Stomach smooth muscle (tissue), 2 donors: Measurements from ENCODE around the gene RPS6KB2.

ENCODE experiments used
- H3K27ac ChIP-seq: one replicate; pipeline ENCODE4 v1.7.0; 2013; ENCODE audit warnings: mild to moderate bottlenecking, low read length, inconsistent platforms
- H3K27me3 ChIP-seq, 2 donors: one replicate each; pipeline ENCODE4 v1.7.0; 2013; ENCODE audit warnings: low read length in 2 of 2; ENCODE audit not compliant: insufficient read depth in 2 of 2, control insufficient read depth in 1 of 2
- H3K36me3 ChIP-seq, 2 donors: one replicate each; pipeline ENCODE4 v1.7.0; 2013; ENCODE audit warnings: low read length in 2 of 2; ENCODE audit not compliant: control insufficient read depth in 2 of 2, insufficient read depth in 2 of 2
- H3K4me1 ChIP-seq: one replicate; pipeline ENCODE4 v1.7.0; 2013; ENCODE audit warnings: low read length; ENCODE audit not compliant: control insufficient read depth, insufficient read depth
- H3K4me3 ChIP-seq, 2 donors: one replicate each; pipeline ENCODE4 v1.7.0; 2013; ENCODE audit warnings: low read length in 2 of 2
- H3K9ac ChIP-seq, 2 donors: one replicate each; pipeline ENCODE4 v1.7.0; 2013; ENCODE audit warnings: low read length in 2 of 2, mild to moderate bottlenecking in 1 of 2
- H3K9me3 ChIP-seq, 2 donors: one replicate each; pipeline ENCODE4 v1.7.0; 2013; ENCODE audit warnings: low read length in 2 of 2; ENCODE audit not compliant: control insufficient read depth in 2 of 2
- donor health status: healthy.
- donor health status: Pancreatic carcinoma.

The RPS6KB2 gene

GRCh38 chr11:67428052-67429001, at the start of gene RPS6KB2:
RPS6KB2 (plus strand) TSS chr11:67428494; CDS start chr11:67428546, 52 bp downstream.
- peak within 1 kb of the TSS; percentile 88 for H3K27ac ChIP-seq
- peak within 1 kb of the TSS; percentile 96 to 98 for H3K4me3 ChIP-seq
- peak within 1 kb of the TSS; percentile 98 for H3K9ac ChIP-seq
- peaks cover 26% of the 10 kb centered on the region for H3K4me1 ChIP-seq
- H3K36me3 ChIP-seq: peaks cover 9 to 24% of the 10 kb centered on the region in 2 donors
- H3K9me3 ChIP-seq: no peaks in the 10 kb centered on the region
- H3K27me3 ChIP-seq: no peaks in the 10 kb centered on the region

DNA sequence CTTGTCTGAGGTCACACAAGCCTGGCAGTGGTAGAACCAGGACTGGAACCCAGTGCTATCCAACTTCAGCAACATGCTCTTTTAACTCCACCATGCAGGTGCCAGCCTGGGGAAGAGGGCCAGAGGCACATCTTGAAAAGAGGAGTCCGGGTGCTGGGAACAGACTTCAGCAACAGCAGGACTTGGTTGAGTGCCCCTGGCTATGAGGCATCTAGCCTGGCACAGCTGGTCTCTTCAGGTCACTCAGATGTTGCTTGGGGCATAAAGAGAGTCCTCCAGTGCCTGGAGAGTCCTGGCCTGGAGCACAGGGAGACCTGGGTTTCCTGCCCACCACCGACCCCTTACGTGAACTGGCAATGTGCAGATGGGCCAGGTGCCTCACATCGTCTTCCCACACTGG, 49.8 kb upstream of the RPS6KB2 start:
- Histone ChIP-seq H3K27me3 (no peaks in the 10 kb centered on the region), H3K4me1 (peaks cover 26% of the 10 kb centered on the region), H3K27ac (no peak overlapping the region), H3K36me3 (no peaks in the 10 kb centered on the region), H3K9me3 (no peaks in the 10 kb centered on the region), H3K9ac (no peak overlapping the region), H3K4me3 (no peak overlapping the region)

GRCh38 chr11:67379061-67380058, 48.9 kb upstream of the RPS6KB2 start:
- Histone ChIP-seq H3K9ac (no peak overlapping the region), H3K27ac (no peak overlapping the region), H3K36me3 (no peaks in the 10 kb centered on the region), H3K4me3 (no peak overlapping the region), H3K9me3 (no peaks in the 10 kb centered on the region), H3K4me1 (peaks cover 19% of the 10 kb centered on the region), H3K27me3 (no peaks in the 10 kb centered on the region)

DNA sequence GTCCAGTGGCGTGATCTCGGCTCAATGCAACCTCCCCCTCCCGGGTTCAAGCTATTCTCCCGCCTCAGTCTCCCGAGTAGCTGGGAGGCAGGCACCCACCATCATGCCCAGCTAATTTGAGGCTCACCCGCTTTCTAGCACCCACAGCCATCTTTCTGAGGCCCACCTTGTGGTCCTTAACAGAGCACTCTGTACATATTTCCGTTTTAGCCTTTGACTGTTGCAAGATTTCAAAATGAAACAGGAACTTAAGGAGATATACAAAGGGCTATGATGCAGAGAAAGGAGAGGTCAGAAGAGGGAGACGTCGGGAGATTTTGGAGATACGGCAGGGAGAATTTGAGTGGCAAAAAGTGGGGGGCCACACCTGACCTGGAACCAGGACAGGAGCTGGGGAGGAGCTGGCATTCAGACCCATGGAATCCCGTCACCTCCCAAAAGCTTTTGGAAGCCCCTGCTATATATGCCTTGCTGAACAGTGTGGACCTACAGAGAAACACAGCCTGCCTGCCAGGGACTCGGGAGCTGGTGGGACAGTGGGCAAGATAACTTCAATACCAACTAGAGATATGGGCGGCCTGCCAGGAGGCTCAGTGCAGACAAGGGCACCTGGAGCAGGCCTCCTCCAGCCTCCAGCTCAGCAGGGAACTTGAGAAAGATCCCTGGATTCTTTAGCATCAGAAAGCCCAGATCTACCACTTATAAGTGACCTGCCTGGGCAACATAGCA, 46.9 kb upstream of the RPS6KB2 start:
- Histone ChIP-seq H3K4me3 (no peak overlapping the region), H3K9ac (no peak overlapping the region), H3K9me3 (no peaks in the 10 kb centered on the region), H3K4me1 (peaks cover 21% of the 10 kb centered on the region), H3K27me3 (no peaks in the 10 kb centered on the region), H3K36me3 (no peaks in the 10 kb centered on the region), H3K27ac (no peak overlapping the region)

GRCh38 chr11:67382276-67383136, 45.8 kb upstream of the RPS6KB2 start:
- Histone ChIP-seq H3K27me3 (no peaks in the 10 kb centered on the region), H3K9me3 (no peaks in the 10 kb centered on the region), H3K9ac (no peak overlapping the region), H3K4me1 (peaks cover 21% of the 10 kb centered on the region), H3K27ac (no peak overlapping the region), H3K36me3 (no peaks in the 10 kb centered on the region), H3K4me3 (no peak overlapping the region)

DNA sequence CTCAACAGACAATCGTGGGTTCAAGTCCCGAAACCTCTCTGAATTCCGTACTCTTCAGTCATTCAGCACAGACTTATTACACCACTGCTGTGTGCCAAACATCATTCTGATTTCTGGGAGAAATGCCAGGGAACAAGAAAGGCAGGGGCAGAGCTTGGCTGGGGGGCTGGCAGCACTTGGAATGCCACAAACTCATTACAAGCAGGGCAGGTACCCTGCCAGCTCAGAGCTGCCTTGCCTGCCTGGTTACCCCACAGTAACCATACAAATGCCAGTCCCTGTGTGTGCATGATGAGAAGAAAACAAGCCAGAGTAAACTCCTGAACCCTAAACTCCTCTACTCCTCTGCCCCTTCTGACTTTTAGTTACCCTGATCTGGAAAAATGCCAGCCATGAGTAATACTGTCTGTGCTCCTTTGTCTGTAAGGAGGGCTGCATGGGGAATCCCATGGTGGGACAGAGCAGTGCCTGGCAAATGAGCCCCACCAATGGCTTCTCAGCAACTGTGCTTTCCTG, 43.4 kb upstream of the RPS6KB2 start:
- H3K4me3 ChIP-seq: no peak overlapping the region
- H3K9ac ChIP-seq: no peak overlapping the region
- H3K9me3 ChIP-seq: no peaks in the 10 kb centered on the region
- H3K4me1 ChIP-seq: peaks cover 21% of the 10 kb centered on the region
- no peaks in the 10 kb centered on the region for H3K36me3 ChIP-seq
- H3K27ac ChIP-seq: no peak overlapping the region
- no peaks in the 10 kb centered on the region for H3K27me3 ChIP-seq

DNA sequence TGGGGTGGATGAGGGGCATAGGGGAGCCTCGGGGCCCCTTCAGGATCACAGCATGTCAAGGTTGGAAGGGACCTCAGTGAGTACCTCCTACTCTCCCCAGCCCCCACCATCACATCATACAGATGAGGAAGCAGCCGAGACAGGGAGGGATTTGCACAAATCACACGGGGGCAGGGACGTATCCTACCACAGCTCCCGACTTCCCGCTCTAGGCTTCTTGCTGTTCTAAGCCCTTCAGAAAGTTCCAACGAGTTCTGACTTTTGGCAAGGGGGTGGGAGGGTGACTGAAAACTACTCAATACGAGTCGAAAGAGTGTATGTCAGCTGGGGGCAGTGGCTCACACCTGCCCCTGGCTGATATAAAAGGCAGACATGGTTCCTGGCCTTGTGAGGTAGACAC, 41.2 kb upstream of the RPS6KB2 start:
- Histone ChIP-seq H3K27ac (no peak overlapping the region), H3K27me3 (no peaks in the 10 kb centered on the region), H3K4me3 (no peak overlapping the region), H3K9me3 (no peaks in the 10 kb centered on the region), H3K4me1 (peaks cover 28% of the 10 kb centered on the region), H3K36me3 (no peaks in the 10 kb centered on the region), H3K9ac (peak overlapping the region in 1 of 2 donors; percentile 22)

GRCh38 chr11:67387518-67387917, 40.8 kb upstream of the RPS6KB2 start:
- no peak overlapping the region for H3K4me3 ChIP-seq
- H3K27me3 ChIP-seq: no peaks in the 10 kb centered on the region
- H3K9me3 ChIP-seq: no peaks in the 10 kb centered on the region
- peaks cover 29% of the 10 kb centered on the region for H3K4me1 ChIP-seq
- no peak overlapping the region for H3K27ac ChIP-seq
- no peaks in the 10 kb centered on the region for H3K36me3 ChIP-seq
- no peak overlapping the region for H3K9ac ChIP-seq

- no peaks in the 10 kb centered on the region for H3K27me3 ChIP-seq
- no peaks in the 10 kb centered on the region for H3K9me3 ChIP-seq
- no peak overlapping the region for H3K27ac ChIP-seq
- no peak overlapping the region for H3K4me3 ChIP-seq
- no peak overlapping the region for H3K9ac ChIP-seq
- no peaks in the 10 kb centered on the region for H3K36me3 ChIP-seq
- H3K4me1 ChIP-seq: peaks cover 26% of the 10 kb centered on the region
Measured at GRCh38 chr11:67389477-67389876, 38.8 kb upstream of the RPS6KB2 start.
